Loucy (cell line): ENCODE data around the gene RNF38.

ENCODE experiments used
- EZH2phosphoT487 ChIP-seq: fragments of 200-600 bp; IDR thresholded peaks from 2 replicates; pipeline ENCODE4 v1.6.1; 2018; ENCODE audit warnings: antibody characterized with exemption, mild to moderate bottlenecking, moderate library complexity, borderline replicate concordance
- TF ChIP-seq, protein P1 (sequence below): fragments of 200-600 bp; sonication (generic); conservative IDR thresholded peaks from 2 replicates; pipeline ENCODE4 v1.5.1; 2014; ENCODE audit warnings: mild to moderate bottlenecking, antibody characterized with exemption, low read length

- TF ChIP-seq, protein P1, sequence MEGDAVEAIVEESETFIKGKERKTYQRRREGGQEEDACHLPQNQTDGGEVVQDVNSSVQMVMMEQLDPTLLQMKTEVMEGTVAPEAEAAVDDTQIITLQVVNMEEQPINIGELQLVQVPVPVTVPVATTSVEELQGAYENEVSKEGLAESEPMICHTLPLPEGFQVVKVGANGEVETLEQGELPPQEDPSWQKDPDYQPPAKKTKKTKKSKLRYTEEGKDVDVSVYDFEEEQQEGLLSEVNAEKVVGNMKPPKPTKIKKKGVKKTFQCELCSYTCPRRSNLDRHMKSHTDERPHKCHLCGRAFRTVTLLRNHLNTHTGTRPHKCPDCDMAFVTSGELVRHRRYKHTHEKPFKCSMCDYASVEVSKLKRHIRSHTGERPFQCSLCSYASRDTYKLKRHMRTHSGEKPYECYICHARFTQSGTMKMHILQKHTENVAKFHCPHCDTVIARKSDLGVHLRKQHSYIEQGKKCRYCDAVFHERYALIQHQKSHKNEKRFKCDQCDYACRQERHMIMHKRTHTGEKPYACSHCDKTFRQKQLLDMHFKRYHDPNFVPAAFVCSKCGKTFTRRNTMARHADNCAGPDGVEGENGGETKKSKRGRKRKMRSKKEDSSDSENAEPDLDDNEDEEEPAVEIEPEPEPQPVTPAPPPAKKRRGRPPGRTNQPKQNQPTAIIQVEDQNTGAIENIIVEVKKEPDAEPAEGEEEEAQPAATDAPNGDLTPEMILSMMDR: no peak
- TF ChIP-seq EZH2phosphoT487: no peak
Observed at GRCh38 chr9:36445800-36446361, 45.8 kb upstream of the RNF38 start.
